Panc1 (cell line): ENCODE measurements around the gene PRSS58. TPM values are rescaled to one million over a fixed set of nuclear protein-coding genes. Genes with fewer than 3 reads are reported as not detected.

Experiments
- ATAC-seq: fragments of 200-7000 bp; cut with Tn5 transposase; 2 replicates; pipeline ENCODE4 v1.9.1; 2020; ENCODE audit warnings: mild to moderate bottlenecking, moderate library complexity
- BruUV-seq: library from RNA; stranded (reverse); fragments of 400-500 nt; replicated peaks from 2 replicates; lab custom pipeline; 2021; lab: Mats Ljungman, UMichigan
- CTCF ChIA-PET: fragments of 300-600 bp; sonication (Branson Sonifier 250); formaldehyde crosslinking; loops from one replicate; lab custom pipeline; 2022; ENCODE audit warnings: antibody characterized with exemption; lab: Charles Lee
- POLR2A ChIA-PET: fragments of 300-600 bp; sonication (Branson Sonifier 250); formaldehyde crosslinking; loops from one replicate; lab custom pipeline; 2022; ENCODE audit warnings: antibody characterized with exemption; lab: Charles Lee
- DNase-seq: peaks from one replicate; pipeline ENCODE4 v3.0.0-alpha.2; 2010; ENCODE audit warnings: low read depth, low spot score
- H3K27ac ChIP-seq: 2 replicates; pipeline ENCODE4 v1.5.1; 2011; ENCODE audit warnings: mild to moderate bottlenecking, low read length, inconsistent platforms
- H3K27me3 ChIP-seq: fragments of 200-500 bp; sonication (Bioruptor generic); 2 replicates; pipeline ENCODE4 v1.6.0; 2014; ENCODE audit warnings: low read length, inconsistent platforms; ENCODE audit not compliant: control insufficient read depth, insufficient read depth
- H3K36me3 ChIP-seq: fragments of 200-500 bp; sonication (Bioruptor generic); 2 replicates; pipeline ENCODE4 v1.5.1; 2014; ENCODE audit warnings: inconsistent platforms, mild to moderate bottlenecking, low read length, moderate library complexity; ENCODE audit not compliant: control insufficient read depth, insufficient read depth
- H3K4me1 ChIP-seq: 2 replicates; pipeline ENCODE4 v1.5.1; 2011; ENCODE audit warnings: inconsistent platforms, mild to moderate bottlenecking, low read length, moderate library complexity; ENCODE audit not compliant: control insufficient read depth, insufficient read depth
- H3K4me3 ChIP-seq, 2 experiments: 2 replicates each; pipeline ENCODE4 v1.5.1; 2011 to 2012; ENCODE audit warnings: low read depth in 2 of 2, low read length in 2 of 2, mild to moderate bottlenecking in 2 of 2, inconsistent platforms in 1 of 2, moderate library complexity in 1 of 2
- H3K9me3 ChIP-seq: fragments of 200-500 bp; sonication (Bioruptor generic); 2 replicates; pipeline ENCODE4 v1.5.1; 2014; ENCODE audit warnings: low read depth, mild to moderate bottlenecking, inconsistent platforms, low read length, moderate library complexity; ENCODE audit not compliant: control insufficient read depth, insufficient read depth
- POLR2AphosphoS5 ChIP-seq: IDR thresholded peaks from 2 replicates; pipeline ENCODE4 v1.6.1; 2012; ENCODE audit warnings: mild to moderate bottlenecking, low read depth, low read length, moderate library complexity
- SIN3A ChIP-seq: IDR thresholded peaks from 2 replicates; pipeline ENCODE4 v1.6.1; 2012; ENCODE audit warnings: low read depth, mild to moderate bottlenecking, low read length, moderate library complexity, borderline replicate concordance; ENCODE audit not compliant: insufficient read depth
- TCF7L2 ChIP-seq: IDR thresholded peaks from 2 replicates; pipeline ENCODE4 v1.6.1; 2011; ENCODE audit warnings: mild to moderate bottlenecking, low read depth, low read length, inconsistent platforms
- in situ Hi-C: cut with HindIII; loops from 2 replicates; pipeline ENCODE4 v1.10.0; 2016; ENCODE audit warnings: low sequenced_read_pairs, low pct_unique_long_range_greater_than_20kb
- intact Hi-C: fragments of 100-400 bp; cut with micrococcal nuclease; formaldehyde crosslinking; loops from one replicate; pipeline ENCODE4 v1.10.0; 2022; ENCODE audit not compliant: unreplicated experiment
- total RNA-seq: library from RNA; stranded (reverse); gene quantifications from one replicate; pipeline ENCODE4 v1.2.1, GENCODE V29; 2021; ENCODE audit not compliant: unreplicated experiment
- TF ChIP-seq, protein P1 (sequence below): fragments of 450-650 bp; IDR thresholded peaks from 2 replicates; pipeline ENCODE4 v1.5.1; 2017; ENCODE audit warnings: mild to moderate bottlenecking
- TF ChIP-seq, protein P2 (sequence below), 2 experiments: IDR thresholded peaks; 2 replicates each; pipeline ENCODE4 v1.6.1; 2011 to 2012; ENCODE audit warnings: low read depth in 2 of 2, control low read depth in 1 of 2, low read length in 1 of 2, mild to moderate bottlenecking in 1 of 2, moderate library complexity in 1 of 2; ENCODE audit not compliant: insufficient read depth in 1 of 2

PRSS58 gene
- total RNA-seq, 1 experiment from 2014 or later = not detected

DNA sequence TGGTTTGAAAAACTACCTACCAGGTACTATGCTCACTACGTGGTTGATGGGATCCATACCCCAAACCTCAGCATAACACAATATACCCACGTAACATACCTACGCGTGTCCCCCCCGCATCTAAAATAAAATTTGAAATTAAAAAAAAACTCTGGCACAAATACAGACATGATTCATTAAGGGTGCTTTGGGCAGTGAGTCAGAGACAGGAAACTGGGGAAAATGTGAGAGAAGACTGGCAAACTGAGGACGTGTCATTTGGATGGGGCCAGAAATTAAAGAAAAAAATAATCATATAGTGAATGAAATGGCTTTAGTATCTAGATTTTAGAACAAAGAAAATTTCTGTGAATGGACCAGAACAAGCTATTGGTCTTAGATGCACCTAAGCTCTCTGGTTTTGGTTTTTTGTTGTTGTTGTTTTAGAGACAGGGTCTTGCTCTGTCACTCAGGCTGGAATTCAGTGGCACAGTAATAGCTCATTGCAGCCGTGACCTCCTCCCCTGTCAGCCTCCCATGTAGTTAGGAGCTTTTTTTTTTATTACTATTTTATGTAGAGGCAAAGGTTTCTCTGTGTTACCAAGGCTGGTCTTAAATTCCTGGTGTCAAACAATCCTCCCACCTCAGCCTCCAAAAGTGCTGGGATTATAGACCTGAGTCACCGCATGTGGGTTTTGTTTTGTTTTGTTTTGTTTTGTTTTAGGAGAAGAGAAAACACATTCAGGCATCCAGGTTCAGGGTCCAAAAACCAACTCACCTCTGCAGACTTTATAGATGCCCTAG lies 5.9 kb upstream of the PRSS58 start:
- POLR2A ChIA-PET = no interaction called here
- no peak overlapping the region for H3K4me3 ChIP-seq
- in situ Hi-C loops = no loop called here

DNA sequence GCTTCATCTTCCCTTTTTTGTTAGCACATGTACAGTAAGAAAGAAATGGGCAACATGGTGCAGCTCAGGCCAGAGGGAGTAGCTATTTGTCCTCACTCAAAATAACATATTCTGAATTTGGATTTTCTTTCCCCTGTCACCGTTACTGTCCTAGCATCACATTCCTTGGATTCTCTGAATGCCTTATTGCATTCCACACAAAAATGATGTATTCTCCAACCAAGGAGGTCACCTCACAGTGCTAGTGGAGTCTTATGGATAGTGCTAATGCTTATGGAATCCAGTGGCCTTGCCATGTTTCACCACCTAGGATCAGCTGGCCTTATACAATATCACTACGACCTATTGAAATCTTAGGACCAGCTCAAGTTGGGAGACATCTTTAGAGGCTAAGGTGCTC lies 7.2 kb downstream of the PRSS58 start:
- CTCF ChIA-PET = no interaction called here
- DNase-seq (no peak), ATAC-seq (no peak)
- Histone ChIP-seq H3K36me3 (no peaks in the 10 kb centered on the region), H3K27me3 (no peaks in the 10 kb centered on the region), H3K27ac (no peak overlapping the region), H3K4me3 (no peak overlapping the region), H3K4me1 (no peaks in the 10 kb centered on the region), H3K9me3 (no peaks in the 10 kb centered on the region)
- POLR2A ChIA-PET = no interaction called here
- in situ Hi-C loops (no loop called here), intact Hi-C loops (no loop called here)
- no TSS peak for BruUV-seq
- TF ChIP-seq SIN3A = no peak
- no peak for TF ChIP-seq POLR2AphosphoS5
- TF ChIP-seq, protein P1, sequence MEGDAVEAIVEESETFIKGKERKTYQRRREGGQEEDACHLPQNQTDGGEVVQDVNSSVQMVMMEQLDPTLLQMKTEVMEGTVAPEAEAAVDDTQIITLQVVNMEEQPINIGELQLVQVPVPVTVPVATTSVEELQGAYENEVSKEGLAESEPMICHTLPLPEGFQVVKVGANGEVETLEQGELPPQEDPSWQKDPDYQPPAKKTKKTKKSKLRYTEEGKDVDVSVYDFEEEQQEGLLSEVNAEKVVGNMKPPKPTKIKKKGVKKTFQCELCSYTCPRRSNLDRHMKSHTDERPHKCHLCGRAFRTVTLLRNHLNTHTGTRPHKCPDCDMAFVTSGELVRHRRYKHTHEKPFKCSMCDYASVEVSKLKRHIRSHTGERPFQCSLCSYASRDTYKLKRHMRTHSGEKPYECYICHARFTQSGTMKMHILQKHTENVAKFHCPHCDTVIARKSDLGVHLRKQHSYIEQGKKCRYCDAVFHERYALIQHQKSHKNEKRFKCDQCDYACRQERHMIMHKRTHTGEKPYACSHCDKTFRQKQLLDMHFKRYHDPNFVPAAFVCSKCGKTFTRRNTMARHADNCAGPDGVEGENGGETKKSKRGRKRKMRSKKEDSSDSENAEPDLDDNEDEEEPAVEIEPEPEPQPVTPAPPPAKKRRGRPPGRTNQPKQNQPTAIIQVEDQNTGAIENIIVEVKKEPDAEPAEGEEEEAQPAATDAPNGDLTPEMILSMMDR = no peak
- TF ChIP-seq, protein P2, sequence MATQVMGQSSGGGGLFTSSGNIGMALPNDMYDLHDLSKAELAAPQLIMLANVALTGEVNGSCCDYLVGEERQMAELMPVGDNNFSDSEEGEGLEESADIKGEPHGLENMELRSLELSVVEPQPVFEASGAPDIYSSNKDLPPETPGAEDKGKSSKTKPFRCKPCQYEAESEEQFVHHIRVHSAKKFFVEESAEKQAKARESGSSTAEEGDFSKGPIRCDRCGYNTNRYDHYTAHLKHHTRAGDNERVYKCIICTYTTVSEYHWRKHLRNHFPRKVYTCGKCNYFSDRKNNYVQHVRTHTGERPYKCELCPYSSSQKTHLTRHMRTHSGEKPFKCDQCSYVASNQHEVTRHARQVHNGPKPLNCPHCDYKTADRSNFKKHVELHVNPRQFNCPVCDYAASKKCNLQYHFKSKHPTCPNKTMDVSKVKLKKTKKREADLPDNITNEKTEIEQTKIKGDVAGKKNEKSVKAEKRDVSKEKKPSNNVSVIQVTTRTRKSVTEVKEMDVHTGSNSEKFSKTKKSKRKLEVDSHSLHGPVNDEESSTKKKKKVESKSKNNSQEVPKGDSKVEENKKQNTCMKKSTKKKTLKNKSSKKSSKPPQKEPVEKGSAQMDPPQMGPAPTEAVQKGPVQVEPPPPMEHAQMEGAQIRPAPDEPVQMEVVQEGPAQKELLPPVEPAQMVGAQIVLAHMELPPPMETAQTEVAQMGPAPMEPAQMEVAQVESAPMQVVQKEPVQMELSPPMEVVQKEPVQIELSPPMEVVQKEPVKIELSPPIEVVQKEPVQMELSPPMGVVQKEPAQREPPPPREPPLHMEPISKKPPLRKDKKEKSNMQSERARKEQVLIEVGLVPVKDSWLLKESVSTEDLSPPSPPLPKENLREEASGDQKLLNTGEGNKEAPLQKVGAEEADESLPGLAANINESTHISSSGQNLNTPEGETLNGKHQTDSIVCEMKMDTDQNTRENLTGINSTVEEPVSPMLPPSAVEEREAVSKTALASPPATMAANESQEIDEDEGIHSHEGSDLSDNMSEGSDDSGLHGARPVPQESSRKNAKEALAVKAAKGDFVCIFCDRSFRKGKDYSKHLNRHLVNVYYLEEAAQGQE (IDR thresholded peaks at IDR 0.05; ENCODE audit: insufficient read depth in 1 of 2, low read depth in 2 of 2, low read length in 1 of 2) = no peak
- TF ChIP-seq TCF7L2 = no peak

More for the DNA sequence above, 5.9 kb upstream of the PRSS58 start:
- no peaks in the 10 kb centered on the region for H3K27me3 ChIP-seq
- TF ChIP-seq, protein P2 (IDR thresholded peaks at IDR 0.05; ENCODE audit: insufficient read depth in 1 of 2, low read depth in 2 of 2, low read length in 1 of 2) = no peak
- H3K27ac ChIP-seq = no peak overlapping the region
- no peaks in the 10 kb centered on the region for H3K36me3 ChIP-seq
- BruUV-seq = no TSS peak
- intact Hi-C loops = no loop called here
- no peaks in the 10 kb centered on the region for H3K4me1 ChIP-seq
- H3K9me3 ChIP-seq = no peaks in the 10 kb centered on the region
- no peak for ATAC-seq
- no peak for DNase-seq
- CTCF ChIA-PET = no interaction called here
